Kidney epithelial cell (primary cell): ENCODE data around the gene CHMP2A. TPM values are rescaled to one million over a fixed set of nuclear protein-coding genes. Genes with fewer than 3 reads are reported as not detected.

Experiments
- DNase-seq: peaks from one replicate; pipeline ENCODE4 v3.0.0-alpha.2; 2010; ENCODE audit warnings: low read depth
- H3K27me3 ChIP-seq: 2 replicates; pipeline ENCODE4 v1.6.0; 2011; ENCODE audit warnings: low read length; ENCODE audit not compliant: control insufficient read depth, insufficient read depth
- H3K36me3 ChIP-seq: 2 replicates; pipeline ENCODE4 v1.5.1; 2011; ENCODE audit warnings: low read length; ENCODE audit not compliant: control insufficient read depth, insufficient read depth
- H3K4me3 ChIP-seq: 2 replicates; pipeline ENCODE4 v1.5.1; 2011; ENCODE audit warnings: low read depth, mild to moderate bottlenecking, control low read depth, low read length
- total RNA-seq: library from RNA; depleted of rRNA; stranded (reverse); fragments of >200 nt; gene quantifications from 2 replicates; pipeline ENCODE4 v1.2.3, GENCODE V29; 2015
- TF ChIP-seq, protein P1 (sequence below): IDR thresholded peaks from 2 replicates; pipeline ENCODE4 v1.5.1; 2011; ENCODE audit warnings: mild to moderate bottlenecking, moderate library complexity, low read length, control low read depth, inconsistent platforms; ENCODE audit not compliant: insufficient read depth, poor library complexity, severe bottlenecking

Gene CHMP2A
- total RNA-seq, 1 donor from 2014 or later: 154 TPM

DNA sequence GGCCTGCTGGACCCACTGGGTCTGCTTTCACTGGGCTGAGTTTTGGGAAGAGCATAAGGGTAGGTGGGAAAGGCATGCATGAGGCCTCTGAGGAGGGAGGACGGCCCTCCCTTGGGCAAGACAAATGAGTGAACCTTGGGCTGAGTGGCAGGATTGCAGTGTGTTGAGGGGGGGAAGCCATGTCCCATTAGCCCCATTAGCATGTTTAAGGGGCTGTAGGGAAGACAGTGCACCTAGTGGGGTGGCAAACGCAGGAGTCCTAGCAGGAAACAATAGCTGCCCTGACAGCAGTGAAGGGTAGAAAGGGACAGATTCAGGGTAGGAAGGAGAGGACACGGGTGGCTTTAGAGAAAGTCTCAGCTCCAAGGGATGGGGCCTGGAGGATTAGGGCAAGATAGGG is 32.2 kb downstream of the CHMP2A start:
- TF ChIP-seq, protein P1, sequence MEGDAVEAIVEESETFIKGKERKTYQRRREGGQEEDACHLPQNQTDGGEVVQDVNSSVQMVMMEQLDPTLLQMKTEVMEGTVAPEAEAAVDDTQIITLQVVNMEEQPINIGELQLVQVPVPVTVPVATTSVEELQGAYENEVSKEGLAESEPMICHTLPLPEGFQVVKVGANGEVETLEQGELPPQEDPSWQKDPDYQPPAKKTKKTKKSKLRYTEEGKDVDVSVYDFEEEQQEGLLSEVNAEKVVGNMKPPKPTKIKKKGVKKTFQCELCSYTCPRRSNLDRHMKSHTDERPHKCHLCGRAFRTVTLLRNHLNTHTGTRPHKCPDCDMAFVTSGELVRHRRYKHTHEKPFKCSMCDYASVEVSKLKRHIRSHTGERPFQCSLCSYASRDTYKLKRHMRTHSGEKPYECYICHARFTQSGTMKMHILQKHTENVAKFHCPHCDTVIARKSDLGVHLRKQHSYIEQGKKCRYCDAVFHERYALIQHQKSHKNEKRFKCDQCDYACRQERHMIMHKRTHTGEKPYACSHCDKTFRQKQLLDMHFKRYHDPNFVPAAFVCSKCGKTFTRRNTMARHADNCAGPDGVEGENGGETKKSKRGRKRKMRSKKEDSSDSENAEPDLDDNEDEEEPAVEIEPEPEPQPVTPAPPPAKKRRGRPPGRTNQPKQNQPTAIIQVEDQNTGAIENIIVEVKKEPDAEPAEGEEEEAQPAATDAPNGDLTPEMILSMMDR: no peak
- Histone ChIP-seq H3K27me3 (no peaks in the 10 kb centered on the region), H3K4me3 (no peak overlapping the region), H3K36me3 (no peaks in the 10 kb centered on the region)
- DNase-seq: no peak

DNA sequence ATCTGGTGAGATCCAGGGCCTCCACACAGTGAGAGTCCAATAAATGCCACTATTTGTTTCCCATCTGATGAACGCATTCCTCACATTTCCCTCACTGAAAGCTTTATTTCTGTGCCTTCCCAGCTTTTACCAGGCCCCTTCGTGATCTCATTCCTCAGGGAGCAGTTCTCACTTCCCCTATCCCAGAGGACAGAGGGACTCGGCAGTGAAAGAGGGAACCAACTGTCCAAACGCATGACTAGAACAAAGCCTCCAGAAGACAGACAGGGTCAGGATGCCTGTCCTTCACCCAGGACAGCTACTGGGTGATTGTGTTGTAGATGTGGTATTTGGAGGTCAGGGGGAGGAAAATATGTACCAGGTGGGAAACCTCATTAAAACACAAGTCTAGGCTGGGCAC is 33.3 kb downstream of the CHMP2A start:
- TF ChIP-seq, protein P1: no peak
- H3K36me3 ChIP-seq: no peaks in the 10 kb centered on the region
- DNase-seq: no peak
- no peak overlapping the region for H3K4me3 ChIP-seq
- H3K27me3 ChIP-seq: no peaks in the 10 kb centered on the region

DNA sequence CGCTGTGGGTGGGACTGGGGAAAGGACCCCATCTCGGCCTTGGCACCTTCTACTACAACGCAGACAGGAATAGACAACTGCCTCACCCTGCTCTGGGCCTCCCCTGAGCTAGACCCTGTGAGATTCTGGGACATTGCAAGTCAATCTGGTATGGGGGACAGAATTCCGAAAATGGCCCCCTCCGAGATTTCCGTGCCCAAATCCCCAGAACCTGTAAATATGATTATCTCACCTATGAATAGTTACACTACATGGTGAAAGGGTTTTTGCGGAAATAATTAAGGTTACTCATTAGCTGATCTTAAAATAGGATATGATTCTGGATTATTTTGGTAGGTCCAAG is 34.7 kb downstream of the CHMP2A start:
- no peaks in the 10 kb centered on the region for H3K27me3 ChIP-seq
- no peaks in the 10 kb centered on the region for H3K36me3 ChIP-seq
- no peak for DNase-seq
- H3K4me3 ChIP-seq: peak overlapping the region; percentile 92
- TF ChIP-seq, protein P1: no peak

DNA sequence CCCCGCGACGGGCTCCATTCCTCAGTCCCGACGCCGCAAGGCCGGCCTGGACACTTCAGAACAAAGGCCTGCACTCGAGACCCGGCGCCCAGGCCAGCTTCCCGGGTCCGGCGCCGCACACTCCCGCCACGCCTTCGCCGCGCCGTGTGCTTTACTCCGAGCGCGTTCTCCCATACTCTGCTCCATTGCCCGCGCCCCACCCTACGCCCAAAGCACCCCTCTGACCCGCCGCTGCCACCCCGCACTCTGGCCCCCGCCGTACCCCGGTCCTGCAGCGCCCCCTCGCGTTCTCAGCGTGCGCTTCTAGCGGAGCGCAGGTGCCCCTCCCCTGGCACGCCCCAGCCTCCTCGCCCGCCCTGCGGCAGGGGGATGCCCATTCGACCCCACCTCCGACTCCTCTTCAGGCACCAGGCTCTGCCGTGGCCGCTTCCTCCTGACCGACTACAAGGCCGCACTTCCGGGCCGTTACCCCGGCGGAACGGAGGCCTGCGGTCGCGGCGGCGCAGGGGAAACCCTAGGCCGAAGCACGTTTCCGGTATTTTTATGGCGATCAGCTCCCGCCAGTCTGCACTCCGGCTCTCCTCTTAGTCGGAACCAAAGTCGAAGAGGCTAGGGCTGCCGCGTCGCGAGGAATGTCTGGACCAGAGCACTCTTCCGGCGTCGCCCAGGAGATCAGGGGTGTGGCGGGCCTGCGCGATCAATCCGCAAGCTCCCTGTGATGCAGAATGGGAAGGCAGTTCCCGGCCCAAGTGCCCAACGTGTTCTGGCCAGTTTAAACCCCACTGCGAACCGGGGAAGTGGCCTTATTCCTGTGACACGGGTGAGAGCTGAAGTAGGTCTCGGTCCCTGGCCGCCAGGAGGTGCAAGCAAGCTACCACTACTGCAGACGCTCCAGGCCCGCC is 35.3 kb downstream of the CHMP2A start, which contains the start of gene ZBTB45:
Gene ZBTB45 (minus strand): TSS at position 456 of the 902 bp plus-strand sequence. CDS start 2,137 bp downstream, outside the sequence.
- Histone ChIP-seq H3K27me3 (no peaks in the 10 kb centered on the region), H3K36me3 (no peaks in the 10 kb centered on the region), H3K4me3 (peak within 1 kb of the TSS; percentile 92)
- TF ChIP-seq, protein P1: peak; percentile 81
- DNase-seq: peak; percentile 71

DNA sequence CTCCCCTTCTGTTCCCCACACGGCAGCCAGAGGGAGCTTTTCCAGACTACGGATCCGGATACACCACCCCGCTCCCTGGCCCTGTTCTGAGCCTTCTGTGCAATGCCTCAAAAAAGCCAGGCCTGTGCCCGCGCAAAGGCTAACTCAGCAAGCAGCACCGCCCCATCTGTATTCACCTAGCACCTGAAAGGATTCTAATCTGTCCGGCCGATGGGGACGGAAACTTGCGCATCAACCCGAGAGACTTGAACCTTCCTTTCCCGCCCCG is 35.9 kb downstream of the CHMP2A start:
- Histone ChIP-seq H3K4me3 (peak overlapping the region; percentile 92), H3K36me3 (no peaks in the 10 kb centered on the region), H3K27me3 (no peaks in the 10 kb centered on the region)
- DNase-seq: no peak
- TF ChIP-seq, protein P1: peak; percentile 91
